Measurements from ENCODE around the gene RAB4A. TPM values are rescaled to one million over a fixed set of nuclear protein-coding genes. Genes with fewer than 3 reads are reported as not detected.

Gene RAB4A
- total RNA-seq, 4 donors from 2014 or later, result 37.1 to 78.4 (median 49.3) TPM

- H3K36me3 ChIP-seq, result no peaks in the 10 kb centered on the region
- peaks cover 15% of the 10 kb centered on the region for H3K27me3 ChIP-seq
- TF ChIP-seq, protein P1, sequence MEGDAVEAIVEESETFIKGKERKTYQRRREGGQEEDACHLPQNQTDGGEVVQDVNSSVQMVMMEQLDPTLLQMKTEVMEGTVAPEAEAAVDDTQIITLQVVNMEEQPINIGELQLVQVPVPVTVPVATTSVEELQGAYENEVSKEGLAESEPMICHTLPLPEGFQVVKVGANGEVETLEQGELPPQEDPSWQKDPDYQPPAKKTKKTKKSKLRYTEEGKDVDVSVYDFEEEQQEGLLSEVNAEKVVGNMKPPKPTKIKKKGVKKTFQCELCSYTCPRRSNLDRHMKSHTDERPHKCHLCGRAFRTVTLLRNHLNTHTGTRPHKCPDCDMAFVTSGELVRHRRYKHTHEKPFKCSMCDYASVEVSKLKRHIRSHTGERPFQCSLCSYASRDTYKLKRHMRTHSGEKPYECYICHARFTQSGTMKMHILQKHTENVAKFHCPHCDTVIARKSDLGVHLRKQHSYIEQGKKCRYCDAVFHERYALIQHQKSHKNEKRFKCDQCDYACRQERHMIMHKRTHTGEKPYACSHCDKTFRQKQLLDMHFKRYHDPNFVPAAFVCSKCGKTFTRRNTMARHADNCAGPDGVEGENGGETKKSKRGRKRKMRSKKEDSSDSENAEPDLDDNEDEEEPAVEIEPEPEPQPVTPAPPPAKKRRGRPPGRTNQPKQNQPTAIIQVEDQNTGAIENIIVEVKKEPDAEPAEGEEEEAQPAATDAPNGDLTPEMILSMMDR (IDR thresholded peaks at IDR 0.05), result no peak
- TF ChIP-seq POLR2AphosphoS5 (IDR thresholded peaks at IDR 0.05) (no peak), POLR2A (IDR thresholded peaks at IDR 0.05) (no peak), EP300 (IDR thresholded peaks at IDR 0.05) (no peak)
- peak within 1 kb of the TSS; percentile 70 for H3K4me3 ChIP-seq
- under 1% methylated on average over 65 of the region's 83 CpGs for WGBS
- H3K4me1 ChIP-seq, result peaks cover 41% of the 10 kb centered on the region
- no peaks in the 10 kb centered on the region for H3K9me3 ChIP-seq
- H3K27ac ChIP-seq, result peak within 1 kb of the TSS; percentile 89
- peak in 1 of 2 donors; percentile 82 for DNase-seq (ENCODE audit: low spot score in 2 of 2)
Measured at GRCh38 chr1:229342656-229343569, 72.0 kb downstream of the RAB4A start, which contains the start of gene CCSAP. Gene CCSAP, minus strand, starts transcription at chr1:229343047. Its CDS starts 582 bp downstream, at chr1:229342465.

GRCh38 chr1:229344139-229344538 is 73.2 kb downstream of the RAB4A start:
- no peak for DNase-seq (ENCODE audit: low spot score in 2 of 2)
- Histone ChIP-seq H3K27me3 (peaks cover 15% of the 10 kb centered on the region), H3K36me3 (no peaks in the 10 kb centered on the region), H3K27ac (no peak overlapping the region), H3K4me1 (peaks cover 39% of the 10 kb centered on the region), H3K9me3 (no peaks in the 10 kb centered on the region), H3K4me3 (peak overlapping the region; percentile 70)
- no peak for TF ChIP-seq EP300 (IDR thresholded peaks at IDR 0.05)
- no peak for TF ChIP-seq POLR2AphosphoS5 (IDR thresholded peaks at IDR 0.05)
- TF ChIP-seq, protein P1 (IDR thresholded peaks at IDR 0.05), result no peak
- no peak for TF ChIP-seq POLR2A (IDR thresholded peaks at IDR 0.05)
- 89% methylated on average over 16 of the region's 16 CpGs for WGBS

- TF ChIP-seq EP300 (IDR thresholded peaks at IDR 0.05) (no peak), POLR2A (IDR thresholded peaks at IDR 0.05) (no peak), POLR2AphosphoS5 (IDR thresholded peaks at IDR 0.05) (no peak)
- TF ChIP-seq, protein P1 (IDR thresholded peaks at IDR 0.05), result no peak
- WGBS, result 79% methylated on average over 8 of the region's 8 CpGs
- peaks cover 32% of the 10 kb centered on the region for H3K4me1 ChIP-seq
- peaks cover 19% of the 10 kb centered on the region for H3K27me3 ChIP-seq
- H3K36me3 ChIP-seq, result no peaks in the 10 kb centered on the region
- no peaks in the 10 kb centered on the region for H3K9me3 ChIP-seq
- DNase-seq (ENCODE audit: low spot score in 2 of 2), result no peak
- H3K27ac ChIP-seq, result no peak overlapping the region
- no peak overlapping the region for H3K4me3 ChIP-seq
Measured at GRCh38 chr1:229344937-229345684, 74.2 kb downstream of the RAB4A start.

DNA sequence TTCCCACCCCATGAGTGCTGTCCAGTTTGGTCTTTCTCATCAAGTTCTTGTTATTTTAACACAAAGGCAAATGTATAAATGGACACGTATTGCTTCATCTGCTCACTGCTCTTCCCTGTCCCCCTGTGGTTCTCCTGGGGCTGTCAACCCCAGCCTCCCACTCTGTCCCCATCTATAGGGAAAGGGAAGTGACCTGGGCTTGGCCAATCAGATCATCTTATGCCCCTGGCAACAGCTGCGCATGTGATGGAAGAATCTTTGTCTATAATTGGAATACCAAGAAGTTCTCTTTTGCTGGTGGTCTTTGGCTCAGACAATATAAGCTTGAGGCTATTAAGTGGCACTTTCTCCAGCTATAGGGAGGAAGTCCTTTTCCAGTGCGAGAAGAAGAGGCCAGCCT is 76.6 kb downstream of the RAB4A start:
- 65% methylated on average over 3 of the region's 3 CpGs for WGBS
- no peaks in the 10 kb centered on the region for H3K9me3 ChIP-seq
- no peak overlapping the region for H3K4me3 ChIP-seq
- H3K27me3 ChIP-seq, result peaks cover 22% of the 10 kb centered on the region
- no peaks in the 10 kb centered on the region for H3K36me3 ChIP-seq
- no peak for DNase-seq (ENCODE audit: low spot score in 2 of 2)
- peaks cover 14% of the 10 kb centered on the region for H3K4me1 ChIP-seq
- H3K27ac ChIP-seq, result no peak overlapping the region
- TF ChIP-seq POLR2A (IDR thresholded peaks at IDR 0.05) (no peak), EP300 (IDR thresholded peaks at IDR 0.05) (no peak), POLR2AphosphoS5 (IDR thresholded peaks at IDR 0.05) (no peak)
- TF ChIP-seq, protein P1 (IDR thresholded peaks at IDR 0.05), result no peak
